SK-N-SH (cell line): ENCODE results near the gene LGALS3BP. TPM values are rescaled to one million over a fixed set of nuclear protein-coding genes. Genes with fewer than 3 reads are reported as not detected.

Experiments used
- CTCF ChIA-PET: fragments of 300-600, 350-600 bp; formaldehyde crosslinking; extraction: SDS; loops from one replicate; lab custom pipeline; 2021; lab: Yijun Ruan, JAX
- POLR2A ChIA-PET: fragments of 350-600 bp; sonication (Branson Sonifier 250); formaldehyde crosslinking; extraction: SDS; loops from one replicate; lab custom pipeline; 2020; ENCODE audit warnings: antibody characterized with exemption, inconsistent platforms; lab: Yijun Ruan, JAX
- DNase-seq: peaks from one replicate; pipeline ENCODE4 v3.0.0; 2012
- H2AFZ ChIP-seq: fragments of 200-600 bp; sonication (generic); 2 replicates; pipeline ENCODE4 v1.8.1; 2016; ENCODE audit warnings: antibody characterized with exemption, mild to moderate bottlenecking, low read depth
- H3F3A ChIP-seq: fragments of 200-600 bp; sonication (generic); replicated peaks from 2 replicates; pipeline ENCODE3; 2016; ENCODE audit warnings: antibody characterized with exemption, mild to moderate bottlenecking; ENCODE audit not compliant: insufficient read depth
- H3K27ac ChIP-seq, 2 experiments: fragments of 200-500 bp in 1 of 2; fragments of 200-600 bp in 1 of 2; sonication (Bioruptor generic) in 1 of 2; sonication (generic), shearing (Covaris generic) in 1 of 2; 2 replicates each; pipeline versions ENCODE4 v1.5.1 to v1.6.1; 2014 to 2016; ENCODE audit warnings: low read depth in 2 of 2, inconsistent platforms in 1 of 2, low read length in 1 of 2, mild to moderate bottlenecking in 1 of 2, mixed read lengths in 1 of 2
- H3K27me3 ChIP-seq: fragments of 200-600 bp; sonication (generic), shearing (Covaris generic); 2 replicates; pipeline ENCODE4 v1.6.1; 2016; ENCODE audit warnings: mixed run types; ENCODE audit not compliant: insufficient read depth
- H3K36me3 ChIP-seq, 2 experiments: fragments of 200-500 bp in 1 of 2; fragments of 200-600 bp in 1 of 2; sonication (Bioruptor generic) in 1 of 2; sonication (generic) in 1 of 2; replicated peaks in 1 of 2; 2 replicates each; pipeline versions ENCODE3 to v1.5.1; 2014 to 2016; ENCODE audit warnings: low read length in 1 of 2, mild to moderate bottlenecking in 1 of 2; ENCODE audit not compliant: insufficient read depth in 2 of 2, control insufficient read depth in 1 of 2
- H3K4me1 ChIP-seq, 2 experiments: fragments of 200-500 bp in 1 of 2; fragments of 200-600 bp in 1 of 2; sonication (Bioruptor generic) in 1 of 2; sonication (generic), shearing (Covaris generic) in 1 of 2; 2 replicates each; pipeline versions ENCODE4 v1.5.1 to v1.6.1; 2014 to 2016; ENCODE audit warnings: low read depth in 1 of 2, low read length in 1 of 2, mixed run types in 1 of 2; ENCODE audit not compliant: insufficient read depth in 2 of 2, control insufficient read depth in 1 of 2
- H3K4me2 ChIP-seq: fragments of 200-600 bp; sonication (generic), shearing (Covaris generic); 2 replicates; pipeline ENCODE4 v1.6.1; 2017; ENCODE audit warnings: mixed run types
- H3K4me3 ChIP-seq, 2 experiments: fragments of 200-500 bp in 1 of 2; fragments of 200-600 bp in 1 of 2; sonication (Bioruptor generic) in 1 of 2; sonication (generic), shearing (Covaris generic) in 1 of 2; 2 replicates each; pipeline versions ENCODE4 v1.5.1 to v1.8.1; 2014 to 2016; ENCODE audit warnings: low read depth in 2 of 2, inconsistent platforms in 1 of 2, low read length in 1 of 2, mild to moderate bottlenecking in 1 of 2, mixed read lengths in 1 of 2, moderate library complexity in 1 of 2
- H3K79me2 ChIP-seq: fragments of 200-600 bp; sonication (generic); 2 replicates; pipeline ENCODE4 v1.8.1; 2017; ENCODE audit warnings: mild to moderate bottlenecking; ENCODE audit not compliant: insufficient read depth
- H3K9ac ChIP-seq: fragments of 200-600 bp; sonication (generic); 2 replicates; pipeline ENCODE4 v1.6.1; 2017; ENCODE audit warnings: mixed run types
- H3K9me2 ChIP-seq: fragments of 200-600 bp; sonication (generic); 2 replicates; pipeline ENCODE4 v1.6.1; 2017; ENCODE audit warnings: mixed run types
- H3K9me3 ChIP-seq: fragments of 200-600 bp; sonication (generic); 2 replicates; pipeline ENCODE4 v1.6.1; 2017; ENCODE audit warnings: mixed run types, mild to moderate bottlenecking, moderate library complexity
- H4K20me1 ChIP-seq: fragments of 200-600 bp; sonication (generic); 2 replicates; pipeline ENCODE4 v1.6.1; 2017; ENCODE audit warnings: mild to moderate bottlenecking, mixed run types; ENCODE audit not compliant: insufficient read depth
- CHD2 ChIP-seq: fragments of 150-350 bp; IDR thresholded peaks from 2 replicates; pipeline ENCODE4 v1.6.1; 2018; ENCODE audit warnings: low read length; ENCODE audit not compliant: partially characterized antibody
- EP300 ChIP-seq, 2 experiments: IDR thresholded peaks; 2 replicates each; pipeline versions ENCODE4 v1.4.0 to v1.6.1; 2012; ENCODE audit warnings: borderline replicate concordance in 1 of 2, low read depth in 1 of 2, low read length in 1 of 2
- EZH2phosphoT487 ChIP-seq: fragments of 200-600 bp; sonication (generic); IDR thresholded peaks from 2 replicates; pipeline ENCODE4 v1.6.1; 2017; ENCODE audit warnings: low read depth, mixed run types, mild to moderate bottlenecking, antibody characterized with exemption, moderate library complexity, borderline replicate concordance
- FOSL2 ChIP-seq: IDR thresholded peaks from 2 replicates; pipeline ENCODE4 v1.4.0; 2012; ENCODE audit warnings: low read depth, mild to moderate bottlenecking, moderate library complexity, borderline replicate concordance
- MXI1 ChIP-seq: IDR thresholded peaks from 2 replicates; pipeline ENCODE4 v1.6.1; 2012; ENCODE audit warnings: mild to moderate bottlenecking, low read depth, low read length, improper control_type of control experiment
- NFIC ChIP-seq: IDR thresholded peaks from 2 replicates; pipeline ENCODE4 v1.4.0; 2012; ENCODE audit warnings: borderline replicate concordance
- RXRA ChIP-seq: IDR thresholded peaks from 2 replicates; pipeline ENCODE4 v1.4.0; 2012; ENCODE audit warnings: low read depth, mild to moderate bottlenecking, borderline replicate concordance
- SIN3A ChIP-seq: IDR thresholded peaks from 2 replicates; pipeline ENCODE4 v1.6.1; 2012; ENCODE audit warnings: low read depth, mild to moderate bottlenecking, low read length, moderate library complexity, borderline replicate concordance
- TCF12 ChIP-seq: IDR thresholded peaks from 2 replicates; pipeline ENCODE4 v1.4.0; 2012
- WGBS: methylation state at CpG from one replicate; pipeline ENCODE4 v1.1.6; 2017; ENCODE audit warnings: low lambda C conversion rate; 5-methylcytosine and 5-hydroxymethylcytosine counted together
- polyA plus RNA-seq, 3 experiments: library from polyadenylated mRNA; depleted of rRNA; stranded (reverse); fragments of >200 nt; gene quantifications; 2 replicates each; pipeline ENCODE4 v1.2.3, GENCODE V29; 2012
- TF ChIP-seq, protein P1 (sequence below): IDR thresholded peaks from 2 replicates; pipeline ENCODE4 v1.4.0; 2012; ENCODE audit warnings: low read depth, borderline replicate concordance
- TF ChIP-seq, protein P2 (sequence below): IDR thresholded peaks from 2 replicates; pipeline ENCODE4; 2012
- TF ChIP-seq, protein P3 (sequence below): fragments of 150-350 bp; IDR thresholded peaks from 2 replicates; pipeline ENCODE4 v1.6.1; 2016; ENCODE audit warnings: mild to moderate bottlenecking, low read depth, low read length
- TF ChIP-seq, protein P4 (sequence below): IDR thresholded peaks from 2 replicates; pipeline ENCODE4 v1.4.0; 2012; ENCODE audit warnings: low read depth

The LGALS3BP gene
- polyA plus RNA-seq, 1 of the 3 experiments (the other 2 are of a cell fraction), result 579 TPM

DNA sequence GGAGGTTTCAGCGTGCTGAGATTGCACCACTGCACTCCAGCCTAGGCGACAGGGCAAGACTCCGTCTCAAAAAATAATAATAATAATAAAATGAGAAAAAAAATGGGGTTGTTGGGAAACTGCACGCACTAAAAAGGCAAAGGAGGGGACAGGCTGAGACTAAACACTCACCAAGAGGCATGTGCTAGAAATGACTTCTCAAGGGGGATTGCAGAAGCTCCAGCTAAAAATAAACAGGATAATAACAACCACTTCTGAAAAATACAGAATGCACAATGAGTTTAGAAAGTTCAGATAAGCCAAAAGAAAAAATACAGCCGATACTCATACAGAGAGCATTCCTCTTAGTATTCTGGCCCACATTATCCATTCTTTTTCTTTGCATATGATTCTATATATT, 39.5 kb downstream of the LGALS3BP start (continued):
- TF ChIP-seq RXRA (no peak), EZH2phosphoT487 (no peak), CHD2 (no peak), MXI1 (no peak)
- TF ChIP-seq, protein P1, sequence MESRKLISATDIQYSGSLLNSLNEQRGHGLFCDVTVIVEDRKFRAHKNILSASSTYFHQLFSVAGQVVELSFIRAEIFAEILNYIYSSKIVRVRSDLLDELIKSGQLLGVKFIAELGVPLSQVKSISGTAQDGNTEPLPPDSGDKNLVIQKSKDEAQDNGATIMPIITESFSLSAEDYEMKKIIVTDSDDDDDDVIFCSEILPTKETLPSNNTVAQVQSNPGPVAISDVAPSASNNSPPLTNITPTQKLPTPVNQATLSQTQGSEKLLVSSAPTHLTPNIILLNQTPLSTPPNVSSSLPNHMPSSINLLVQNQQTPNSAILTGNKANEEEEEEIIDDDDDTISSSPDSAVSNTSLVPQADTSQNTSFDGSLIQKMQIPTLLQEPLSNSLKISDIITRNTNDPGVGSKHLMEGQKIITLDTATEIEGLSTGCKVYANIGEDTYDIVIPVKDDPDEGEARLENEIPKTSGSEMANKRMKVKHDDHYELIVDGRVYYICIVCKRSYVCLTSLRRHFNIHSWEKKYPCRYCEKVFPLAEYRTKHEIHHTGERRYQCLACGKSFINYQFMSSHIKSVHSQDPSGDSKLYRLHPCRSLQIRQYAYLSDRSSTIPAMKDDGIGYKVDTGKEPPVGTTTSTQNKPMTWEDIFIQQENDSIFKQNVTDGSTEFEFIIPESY, result no peak

DNA sequence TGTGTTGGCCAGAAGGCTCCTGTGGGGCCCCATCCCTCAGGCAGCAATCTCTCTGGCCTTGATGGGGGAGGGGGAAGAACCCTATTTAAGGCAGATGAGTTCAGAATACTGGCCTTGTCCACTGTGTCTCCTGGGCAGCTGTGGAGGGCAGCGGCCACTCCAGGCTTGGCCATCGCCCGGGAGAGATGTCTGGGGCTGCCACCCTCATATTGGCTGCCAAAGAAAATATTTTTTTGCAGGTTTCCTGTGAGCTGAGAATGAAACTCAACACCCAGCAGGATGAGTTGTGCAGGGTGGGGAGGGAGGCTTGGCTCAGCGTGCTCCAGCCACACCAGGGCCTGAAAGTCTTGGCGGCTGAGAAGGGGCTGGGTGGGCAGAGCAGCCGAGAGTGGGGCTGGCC, 40.1 kb downstream of the LGALS3BP start:
- Histone ChIP-seq H3K9me3 (no peaks in the 10 kb centered on the region), H3F3A (peaks cover 35% of the 10 kb centered on the region), H3K9me2 (no peaks in the 10 kb centered on the region), H4K20me1 (no peaks in the 10 kb centered on the region), H3K79me2 (no peaks in the 10 kb centered on the region), H2AFZ (no peak overlapping the region), H3K4me1 (peaks cover 31 to 36% of the 10 kb centered on the region in 2 experiments), H3K27me3 (no peaks in the 10 kb centered on the region), H3K36me3 (no peaks in the 10 kb centered on the region), H3K4me2 (peak overlapping the region; percentile 51), H3K27ac (peak overlapping the region; percentile 23 to 44; a peak in 2 of 4 replicates), H3K4me3 (no peak overlapping the region), H3K9ac (no peak overlapping the region)
- ChIA-PET CTCF (interaction anchor here (0.7 to 9.5 kb wide), 2 partner anchors 16 to 33 kb away, joined by 3 to 93 read pairs; no protein-coding TSS in a partner anchor), POLR2A (no interaction called here)
- peak; percentile 83 for TF ChIP-seq TCF12
- TF ChIP-seq FOSL2, result peak; percentile 44; the same call in 1 of the 2 replicates
- TF ChIP-seq, protein P2, sequence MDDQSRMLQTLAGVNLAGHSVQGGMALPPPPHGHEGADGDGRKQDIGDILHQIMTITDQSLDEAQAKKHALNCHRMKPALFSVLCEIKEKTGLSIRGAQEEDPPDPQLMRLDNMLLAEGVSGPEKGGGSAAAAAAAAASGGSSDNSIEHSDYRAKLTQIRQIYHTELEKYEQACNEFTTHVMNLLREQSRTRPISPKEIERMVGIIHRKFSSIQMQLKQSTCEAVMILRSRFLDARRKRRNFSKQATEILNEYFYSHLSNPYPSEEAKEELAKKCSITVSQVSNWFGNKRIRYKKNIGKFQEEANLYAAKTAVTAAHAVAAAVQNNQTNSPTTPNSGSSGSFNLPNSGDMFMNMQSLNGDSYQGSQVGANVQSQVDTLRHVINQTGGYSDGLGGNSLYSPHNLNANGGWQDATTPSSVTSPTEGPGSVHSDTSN, result peak; percentile 42; the same call in 1 of the 2 replicates
- peak; percentile 92 for TF ChIP-seq NFIC
- TF ChIP-seq RXRA, result no peak; the same call in 1 of the 2 replicates
- TF ChIP-seq, protein P3, sequence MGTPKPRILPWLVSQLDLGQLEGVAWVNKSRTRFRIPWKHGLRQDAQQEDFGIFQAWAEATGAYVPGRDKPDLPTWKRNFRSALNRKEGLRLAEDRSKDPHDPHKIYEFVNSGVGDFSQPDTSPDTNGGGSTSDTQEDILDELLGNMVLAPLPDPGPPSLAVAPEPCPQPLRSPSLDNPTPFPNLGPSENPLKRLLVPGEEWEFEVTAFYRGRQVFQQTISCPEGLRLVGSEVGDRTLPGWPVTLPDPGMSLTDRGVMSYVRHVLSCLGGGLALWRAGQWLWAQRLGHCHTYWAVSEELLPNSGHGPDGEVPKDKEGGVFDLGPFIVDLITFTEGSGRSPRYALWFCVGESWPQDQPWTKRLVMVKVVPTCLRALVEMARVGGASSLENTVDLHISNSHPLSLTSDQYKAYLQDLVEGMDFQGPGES, result no peak
- TF ChIP-seq, protein P4, sequence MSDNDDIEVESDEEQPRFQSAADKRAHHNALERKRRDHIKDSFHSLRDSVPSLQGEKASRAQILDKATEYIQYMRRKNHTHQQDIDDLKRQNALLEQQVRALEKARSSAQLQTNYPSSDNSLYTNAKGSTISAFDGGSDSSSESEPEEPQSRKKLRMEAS, result peak; percentile 68
- peak in 1 of 2 experiments; percentile 60; a peak in 1 of 4 replicates for TF ChIP-seq EP300 (IDR thresholded peaks at IDR 0.05; ENCODE audit: borderline replicate concordance in 1 of 2, low read depth in 1 of 2, low read length in 1 of 2)
- TF ChIP-seq SIN3A, result no peak
- WGBS, result 51% methylated on average over 6 of the region's 6 CpGs
- peak; percentile 34 for DNase-seq
